Transverse colon (tissue), 4 donors: ENCODE data around the gene RAD54L.

Experiments
- CTCF ChIP-seq, 5 experiments: fragments of 200-600 bp in 3 of 5; fragments of 450-650 bp in 2 of 5; sonication (generic) in 3 of 5; IDR thresholded peaks; 1 replicate in 2 of 5; 2 replicates in 3 of 5; pipeline ENCODE4 v1.5.1; 2016 to 2017; ENCODE audit warnings: antibody characterized with exemption in 5 of 5, inconsistent platforms in 3 of 5, mild to moderate bottlenecking in 2 of 5, moderate library complexity in 1 of 5
- POLR2AphosphoS5 ChIP-seq, 3 donors: sonication (generic); formaldehyde crosslinking; IDR thresholded peaks; one replicate each; pipeline ENCODE4 v1.6.1; 2016; ENCODE audit warnings: antibody characterized with exemption in 3 of 3

DNA sequence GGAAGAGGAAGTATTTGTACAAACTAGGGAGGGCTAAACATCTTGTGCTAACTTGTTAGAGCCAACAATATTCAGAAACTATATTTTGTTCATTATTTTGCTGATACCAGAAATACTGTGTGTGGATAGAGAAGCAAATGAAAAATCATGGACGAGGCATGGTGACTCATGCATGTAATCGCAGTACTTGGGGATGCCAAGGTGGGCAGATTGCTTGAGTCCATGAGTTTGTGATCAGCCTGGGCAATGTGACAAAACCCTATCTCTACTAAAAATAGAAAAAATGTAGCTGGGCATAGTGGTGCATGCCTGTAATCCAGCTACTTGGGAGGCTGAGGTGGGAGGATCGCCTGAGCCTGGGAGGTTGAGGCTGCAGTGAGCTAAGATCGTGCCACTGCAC, 42.4 kb downstream of the RAD54L start:
- TF ChIP-seq POLR2AphosphoS5 (IDR thresholded peaks at IDR 0.05), result no peak
- no peak for TF ChIP-seq CTCF (IDR thresholded peaks at IDR 0.05)
